GM12892 (cell line): Measurements from ENCODE around the gene CD82.

Experiments used
- DNase-seq: peaks from one replicate; pipeline ENCODE4 v3.0.0; 2011; ENCODE audit not compliant: insufficient read length
- FAIRE-seq: peaks from 2 replicates; lab custom pipeline; 2011; peaks lifted over from hg19 to GRCh38; lab: Jason Lieb, UNC
- POLR2A ChIP-seq: IDR thresholded peaks from 2 replicates; pipeline ENCODE4 v1.6.1; 2011; ENCODE audit warnings: low read depth, low read length, control low read depth
- POLR2AphosphoS5 ChIP-seq: IDR thresholded peaks from 2 replicates; pipeline ENCODE4 v1.6.1; 2011; ENCODE audit warnings: low read depth, low read length, control low read depth
- TAF1 ChIP-seq: IDR thresholded peaks from 2 replicates; pipeline ENCODE4 v1.6.1; 2011; ENCODE audit warnings: low read depth, mild to moderate bottlenecking, control low read depth, low read length, borderline replicate concordance

CD82 gene

DNA sequence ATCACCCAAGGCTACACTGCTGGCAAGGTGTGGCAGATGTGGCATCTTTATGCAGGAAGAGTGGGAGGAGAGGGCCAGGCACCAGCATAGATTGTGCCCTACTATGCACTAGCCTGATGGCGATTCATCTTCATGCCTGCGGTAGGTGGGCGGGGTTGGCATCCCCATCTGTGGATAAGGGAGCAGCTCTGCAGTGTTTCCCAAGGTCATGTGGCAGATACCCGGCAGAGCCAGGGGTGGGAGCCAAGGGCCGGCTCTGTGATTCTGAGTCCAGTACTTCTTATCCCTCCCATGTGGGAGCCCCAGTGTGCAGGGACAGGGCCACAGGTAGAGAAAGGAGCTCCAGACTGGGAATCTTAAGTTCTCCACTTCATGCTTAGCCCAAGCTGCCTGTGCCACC lies 20.0 kb downstream of the CD82 start:
- DNase-seq (no peak), FAIRE-seq (no peak)
- no peak for TF ChIP-seq TAF1
- TF ChIP-seq POLR2A = no peak
- no peak for TF ChIP-seq POLR2AphosphoS5

DNA sequence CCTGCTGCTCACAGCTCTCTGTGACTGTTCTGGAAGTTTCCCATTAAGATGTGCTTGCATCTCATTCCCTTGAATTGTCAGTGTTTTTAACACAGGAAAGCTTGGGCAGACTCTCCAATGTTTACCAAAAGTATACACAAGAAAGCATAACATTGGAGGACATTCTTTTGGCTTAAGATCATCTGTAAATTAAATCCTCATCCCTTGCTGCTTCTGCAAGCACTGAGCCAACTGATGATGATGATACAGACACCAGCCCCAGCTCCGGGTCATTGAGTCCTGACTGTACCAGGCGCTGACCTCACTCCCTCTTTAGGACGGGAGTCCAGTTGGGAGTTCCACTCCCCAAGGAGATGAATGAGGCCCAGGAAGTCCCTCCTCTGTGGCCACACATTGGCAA lies 23.8 kb downstream of the CD82 start:
- FAIRE-seq (no peak), DNase-seq (no peak)
- no peak for TF ChIP-seq TAF1
- no peak for TF ChIP-seq POLR2AphosphoS5
- TF ChIP-seq POLR2A = no peak

DNA sequence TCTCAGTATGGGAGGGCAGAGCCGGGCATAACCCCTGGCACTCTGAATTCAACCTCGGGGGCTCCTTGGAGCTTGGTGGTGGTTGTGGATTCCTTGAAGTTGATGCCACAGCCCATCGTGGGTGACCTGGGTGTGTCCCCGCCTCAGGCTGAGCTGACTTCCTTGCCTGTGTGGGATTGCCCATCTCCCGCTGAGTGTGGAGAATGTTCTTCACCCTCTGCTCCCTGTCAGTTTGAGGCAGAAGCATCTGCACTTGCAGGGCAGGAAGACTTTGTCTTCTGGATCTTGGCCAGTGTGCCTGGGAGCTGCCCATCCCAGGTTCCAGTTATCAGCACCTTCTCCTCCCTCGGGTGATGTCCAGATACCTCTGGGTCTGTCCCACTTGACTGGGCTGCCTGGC lies 25.3 kb downstream of the CD82 start:
- TF ChIP-seq POLR2AphosphoS5 (no peak), TAF1 (no peak), POLR2A (no peak)
- DNase-seq (no peak), FAIRE-seq (no peak)

DNA sequence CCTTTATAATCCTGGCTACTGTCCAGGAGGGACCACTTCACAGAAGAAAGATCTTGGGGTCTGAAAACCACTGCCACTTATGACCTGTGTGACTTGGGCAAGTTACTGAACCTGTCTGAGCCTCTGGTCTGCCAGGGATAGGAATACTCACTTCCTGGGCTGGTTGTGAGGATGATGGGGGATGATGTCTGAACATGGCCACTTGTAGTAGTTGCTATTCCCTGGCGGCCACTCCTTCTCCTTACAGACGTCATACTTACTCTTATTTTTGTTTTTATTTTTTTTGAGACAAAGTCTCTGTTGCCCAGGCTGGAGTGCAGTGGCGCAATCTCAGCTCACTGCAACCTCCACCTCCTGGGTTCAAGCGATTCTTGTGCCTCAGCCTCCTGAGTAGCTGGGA lies 26.1 kb downstream of the CD82 start:
- TF ChIP-seq TAF1 (no peak), POLR2AphosphoS5 (no peak), POLR2A (no peak)
- no peak for DNase-seq
- FAIRE-seq = no peak

DNA sequence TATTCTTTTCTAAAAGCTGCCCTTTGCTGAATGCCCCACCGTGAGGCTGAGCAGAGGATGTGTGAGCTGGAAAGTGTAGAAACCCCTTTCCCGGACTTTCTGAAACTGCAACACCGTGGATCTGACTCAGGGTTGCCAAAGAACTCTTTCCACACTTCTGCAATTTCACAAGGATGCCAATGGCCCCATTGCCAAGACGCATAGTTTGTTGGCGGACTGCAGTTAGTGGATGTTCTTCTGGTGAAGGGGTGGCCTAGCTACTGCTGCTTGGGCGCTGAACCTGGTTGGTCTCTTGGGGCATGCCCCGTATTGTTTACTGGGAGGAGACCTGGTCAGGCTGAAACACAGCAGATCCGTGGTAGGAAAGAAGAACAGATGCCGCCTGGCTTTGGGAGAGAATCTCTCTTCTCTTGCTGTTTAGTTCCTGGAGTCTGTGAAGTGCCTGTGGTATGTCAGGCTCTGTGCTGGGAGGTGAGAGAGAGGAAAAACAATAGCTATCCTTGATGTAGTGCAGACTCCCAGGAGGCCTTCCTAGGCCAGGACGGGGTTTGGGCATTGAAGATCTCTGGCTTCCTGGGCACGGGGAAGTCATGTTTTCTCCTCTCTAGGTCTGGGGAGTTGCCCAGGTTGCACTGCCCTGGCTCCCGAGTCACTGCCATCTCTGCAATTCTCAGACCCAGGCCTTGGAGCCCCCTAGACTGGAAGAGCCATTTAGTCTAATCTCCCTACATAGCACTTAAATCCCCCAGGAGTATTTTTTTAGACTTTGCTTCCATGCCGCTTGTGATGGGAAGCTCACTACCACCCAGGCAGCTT lies 26.9 kb downstream of the CD82 start:
- DNase-seq (no peak), FAIRE-seq (peak; percentile 60)
- TF ChIP-seq POLR2AphosphoS5 (no peak), POLR2A (no peak), TAF1 (no peak)

DNA sequence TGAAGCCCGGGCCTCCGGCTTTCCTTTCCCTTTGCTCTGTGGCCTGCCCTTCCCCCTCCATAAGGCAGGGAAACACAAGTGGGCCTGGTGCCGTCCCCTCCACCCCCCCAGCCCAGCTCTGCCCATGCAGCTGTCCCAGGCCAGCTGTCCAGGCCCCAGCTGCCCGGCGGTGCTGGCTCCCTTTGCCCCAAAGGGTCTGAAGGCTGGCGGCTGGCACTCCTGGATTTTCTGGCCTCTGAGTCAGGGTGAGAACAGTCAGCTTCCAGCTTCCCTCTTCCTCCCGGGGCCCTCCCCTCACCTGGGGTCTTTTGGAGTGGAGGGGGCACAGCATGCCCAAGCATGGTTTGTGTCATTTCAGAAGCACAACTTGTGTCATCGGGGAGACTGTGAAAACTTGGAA lies 27.8 kb downstream of the CD82 start:
- FAIRE-seq = peak; percentile 54
- no peak for TF ChIP-seq TAF1
- TF ChIP-seq POLR2AphosphoS5 = no peak
- no peak for TF ChIP-seq POLR2A
- DNase-seq = no peak

DNA sequence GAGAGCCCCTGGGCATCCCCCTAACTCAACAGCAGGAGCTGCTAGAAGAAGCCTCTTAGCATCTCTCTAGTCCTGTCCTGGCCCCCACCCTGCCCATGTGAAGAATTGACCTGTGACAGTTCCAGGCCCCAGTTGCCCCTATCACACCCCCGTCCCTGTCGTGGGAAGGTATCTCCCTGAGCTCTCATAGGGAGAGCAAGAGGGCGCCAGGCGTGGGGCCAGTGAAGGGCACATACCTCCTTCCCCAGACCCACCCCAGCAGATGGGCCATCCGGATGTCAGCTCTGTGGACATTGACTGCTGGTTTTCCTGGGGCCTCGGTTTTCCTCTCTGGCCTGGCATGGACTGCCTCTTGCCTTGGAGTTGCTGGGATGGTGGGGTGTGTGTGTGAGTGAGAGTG lies 29.5 kb downstream of the CD82 start:
- DNase-seq (no peak), FAIRE-seq (no peak)
- TF ChIP-seq POLR2A (no peak), POLR2AphosphoS5 (no peak), TAF1 (no peak)

DNA sequence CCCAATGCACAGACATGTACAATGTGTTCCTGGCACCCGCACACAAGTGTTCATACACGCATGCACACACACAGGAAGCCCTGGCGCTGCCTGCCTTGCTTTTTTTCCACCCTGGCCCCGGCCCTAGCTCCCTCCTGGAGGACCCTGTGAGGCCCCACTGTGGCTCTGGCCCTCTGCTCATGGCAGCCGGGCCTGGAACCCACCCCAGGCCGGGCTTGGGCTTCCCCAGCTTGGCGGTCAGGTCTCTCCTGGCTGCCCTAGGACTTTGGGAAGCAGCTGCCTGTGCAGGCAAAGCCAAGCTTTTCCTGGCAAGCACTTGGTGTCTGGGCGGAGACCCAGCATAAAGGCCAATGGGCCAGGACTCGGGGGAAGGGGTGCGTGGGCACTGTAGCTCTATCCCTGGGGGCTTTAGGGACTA lies 30.5 kb downstream of the CD82 start:
- FAIRE-seq = no peak
- TF ChIP-seq POLR2A (no peak), POLR2AphosphoS5 (no peak), TAF1 (no peak)
- DNase-seq = no peak

DNA sequence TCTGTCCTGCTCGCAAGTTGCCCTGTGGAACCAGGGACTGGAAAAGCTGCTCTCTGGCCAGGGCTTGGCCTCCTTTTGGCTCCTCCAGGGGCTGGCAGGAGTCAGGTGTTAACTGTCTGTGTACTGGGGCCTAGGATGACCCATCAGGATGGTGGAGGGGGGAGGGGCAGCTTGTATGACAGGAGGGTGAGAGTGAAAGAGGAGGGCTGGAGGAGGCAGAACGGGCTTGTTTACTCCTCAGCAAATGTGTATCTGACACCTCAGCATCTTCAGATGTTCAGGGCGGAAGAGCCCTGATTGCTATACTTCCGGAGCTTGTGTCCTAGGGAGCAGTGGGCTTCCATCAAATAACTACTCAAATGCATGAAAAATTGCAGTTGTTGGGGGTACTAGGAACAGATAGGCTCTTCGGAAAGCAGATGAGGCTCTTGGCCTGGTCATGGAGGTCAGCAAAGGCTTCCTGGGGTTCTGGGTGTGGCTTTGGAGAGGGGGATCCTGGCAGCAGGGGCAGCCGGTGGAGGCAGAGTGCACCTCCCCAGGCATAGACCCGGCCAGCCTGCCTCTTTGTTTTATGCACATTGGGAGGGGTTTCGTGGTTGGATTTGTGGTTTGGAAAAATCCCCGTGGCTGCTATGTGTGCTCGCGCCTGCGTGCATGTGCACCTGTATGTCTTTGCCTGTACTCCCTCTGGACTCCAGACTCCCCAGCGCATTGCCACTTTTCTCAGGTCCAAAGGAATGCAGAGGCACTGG lies 31.2 kb downstream of the CD82 start:
- TF ChIP-seq POLR2AphosphoS5 = peak; percentile 16; the same call in 1 of the 2 replicates
- TF ChIP-seq TAF1 = no peak
- TF ChIP-seq POLR2A = peak; percentile 23; the same call in 1 of the 2 replicates
- peak; percentile 58 for DNase-seq
- FAIRE-seq = peak; percentile 100

DNA sequence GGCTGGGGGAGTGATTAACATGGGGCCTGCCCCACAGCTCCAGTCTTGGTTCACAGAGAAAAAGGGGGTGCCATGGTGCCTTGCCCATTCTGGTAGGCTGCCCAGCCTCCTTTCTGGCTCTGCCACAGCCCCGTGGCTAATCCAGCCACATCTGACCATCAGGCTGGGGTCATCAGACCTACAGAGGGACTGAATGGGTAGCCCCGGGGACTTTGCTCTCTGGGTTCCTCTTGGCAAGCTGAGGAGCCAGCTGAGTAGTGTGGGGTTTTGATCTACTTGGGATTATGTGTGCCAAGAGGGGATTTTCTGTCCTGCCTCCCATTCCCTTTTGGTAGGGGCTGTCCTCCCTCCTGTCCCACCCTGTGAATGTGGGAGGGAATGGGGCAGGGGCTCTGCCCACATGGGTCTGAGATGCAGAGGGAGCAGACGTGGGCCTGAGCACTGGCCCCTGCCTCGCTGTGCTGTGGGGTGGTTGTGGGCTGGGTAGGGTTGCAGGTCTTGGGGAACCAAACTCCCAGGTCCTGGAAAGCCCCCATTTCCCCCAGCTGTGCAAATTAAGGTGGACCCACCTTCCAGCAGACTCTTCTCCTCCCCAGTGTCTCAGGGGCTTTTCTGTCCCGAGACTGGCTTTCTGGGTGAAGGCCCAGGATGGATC lies 32.0 kb downstream of the CD82 start:
- no peak for TF ChIP-seq TAF1
- no peak; the same call in 1 of the 2 replicates for TF ChIP-seq POLR2AphosphoS5
- TF ChIP-seq POLR2A = no peak
- DNase-seq = no peak
- FAIRE-seq = no peak

DNA sequence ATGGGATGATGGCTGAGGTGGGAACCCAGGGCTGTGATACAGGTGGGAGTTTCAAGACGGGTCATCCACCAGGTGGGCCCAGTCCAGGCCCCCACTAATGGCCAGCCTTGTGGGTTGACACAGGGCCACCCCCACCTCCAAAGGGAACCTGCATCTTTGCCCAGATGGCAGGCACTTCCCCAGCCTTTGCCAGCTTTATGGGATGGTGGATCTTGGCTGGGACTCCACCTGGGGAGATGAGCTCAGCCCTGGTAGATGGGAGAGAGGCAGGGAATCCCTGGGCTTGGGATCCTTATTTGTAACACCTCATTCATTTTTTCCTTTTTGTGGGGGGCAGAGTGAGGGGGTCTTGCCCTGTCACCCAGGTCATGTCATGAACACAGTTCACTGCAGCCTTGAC lies 33.4 kb downstream of the CD82 start:
- DNase-seq (no peak), FAIRE-seq (no peak)
- TF ChIP-seq POLR2AphosphoS5 (no peak), TAF1 (no peak), POLR2A (no peak)

DNA sequence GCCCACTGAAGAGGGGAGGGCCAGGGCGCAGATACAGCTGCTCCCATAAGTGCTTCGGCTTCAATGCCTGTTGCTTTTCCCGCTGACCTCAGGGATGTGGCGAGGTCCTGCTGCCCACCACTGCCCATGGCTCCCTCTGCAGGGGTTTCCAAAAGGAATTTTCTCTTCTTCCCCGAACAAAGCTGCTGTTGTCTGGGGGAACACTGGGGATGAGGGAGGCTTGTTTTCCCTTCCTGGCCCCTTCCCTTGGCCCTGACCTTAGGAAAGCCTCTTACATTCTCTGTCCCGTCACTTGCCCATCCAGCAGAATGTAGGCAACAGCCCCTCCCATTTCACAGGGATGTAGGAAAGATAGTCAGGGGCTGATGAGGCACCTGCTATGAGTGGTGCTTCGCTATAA lies 34.8 kb downstream of the CD82 start:
- DNase-seq (no peak), FAIRE-seq (peak; percentile 27)
- TF ChIP-seq TAF1 (no peak), POLR2A (no peak)
